Glutamatergic neuron (in vitro differentiated cells): Measurements from ENCODE around the gene THBS1. TPM values are rescaled to one million over a fixed set of nuclear protein-coding genes. Genes with fewer than 3 reads are reported as not detected.

Experiments used
- DNase-seq: peaks from one replicate; pipeline ENCODE4 v3.0.0; 2022
- H3K27ac Mint-ChIP-seq: one replicate; pipeline ENCODE4 v1.8.0; 2020; ENCODE audit warnings: mild to moderate bottlenecking, mixed read lengths, inconsistent platforms; ENCODE audit not compliant: unreplicated experiment
- H3K27me3 Mint-ChIP-seq: one replicate; pipeline ENCODE4 v1.8.0; 2020; ENCODE audit warnings: mild to moderate bottlenecking, moderate library complexity, mixed read lengths, inconsistent platforms; ENCODE audit not compliant: unreplicated experiment
- H3K36me3 Mint-ChIP-seq: one replicate; pipeline ENCODE4 v1.8.0; 2020; ENCODE audit warnings: mild to moderate bottlenecking, mixed read lengths, inconsistent platforms; ENCODE audit not compliant: unreplicated experiment
- H3K4me1 Mint-ChIP-seq: one replicate; pipeline ENCODE4 v1.8.0; 2020; ENCODE audit warnings: mild to moderate bottlenecking, low read depth, mixed read lengths, inconsistent platforms; ENCODE audit not compliant: unreplicated experiment
- H3K4me3 Mint-ChIP-seq: one replicate; pipeline ENCODE4 v1.8.0; 2020; ENCODE audit warnings: mild to moderate bottlenecking, mixed read lengths, inconsistent platforms; ENCODE audit not compliant: unreplicated experiment
- H3K9me3 Mint-ChIP-seq: one replicate; pipeline ENCODE4 v1.8.0; 2020; ENCODE audit warnings: mild to moderate bottlenecking, moderate library complexity, mixed read lengths, inconsistent platforms; ENCODE audit not compliant: unreplicated experiment
- CTCF ChIP-seq: fragments of 200-600 bp; sonication (generic); IDR thresholded peaks from one replicate; pipeline ENCODE4 v1.5.0; 2021; ENCODE audit not compliant: partially characterized antibody, unreplicated experiment
- total RNA-seq: library from RNA; stranded (reverse); fragmentation: NEBNext Ultra II Directional; extraction: Animal tissue kit (Norgen Biotek cat#: 25700); gene quantifications from one replicate; pipeline ENCODE4 v1.2.1, GENCODE V29; 2021; ENCODE audit not compliant: unreplicated experiment

Gene THBS1
- total RNA-seq, 1 donor from 2014 or later = 0.83 TPM

GRCh38 chr15:39605146-39605545, 24.3 kb downstream of the THBS1 start:
- no peaks in the 10 kb centered on the region for H3K9me3 Mint-ChIP-seq
- DNase-seq = no peak
- H3K4me1 Mint-ChIP-seq = no peaks in the 10 kb centered on the region
- H3K27me3 Mint-ChIP-seq = no peaks in the 10 kb centered on the region
- no peak for TF ChIP-seq CTCF
- no peak overlapping the region for H3K4me3 Mint-ChIP-seq
- no peak overlapping the region for H3K27ac Mint-ChIP-seq
- no peaks in the 10 kb centered on the region for H3K36me3 Mint-ChIP-seq

- H3K27ac Mint-ChIP-seq = no peak overlapping the region
- H3K27me3 Mint-ChIP-seq = no peaks in the 10 kb centered on the region
- no peak for TF ChIP-seq CTCF
- no peaks in the 10 kb centered on the region for H3K36me3 Mint-ChIP-seq
- no peaks in the 10 kb centered on the region for H3K4me1 Mint-ChIP-seq
- H3K9me3 Mint-ChIP-seq = peaks cover 2% of the 10 kb centered on the region
- no peak overlapping the region for H3K4me3 Mint-ChIP-seq
- no peak for DNase-seq
These were observed 27.6 kb downstream of the THBS1 start for GRCh38 chr15:39608185-39609139.

GRCh38 chr15:39609166-39609916, 28.5 kb downstream of the THBS1 start:
- H3K27ac Mint-ChIP-seq = no peak overlapping the region
- H3K27me3 Mint-ChIP-seq = no peaks in the 10 kb centered on the region
- no peak overlapping the region for H3K4me3 Mint-ChIP-seq

GRCh38 chr15:39610665-39611064, 29.8 kb downstream of the THBS1 start:
- H3K27ac Mint-ChIP-seq = no peak overlapping the region
- peaks cover 2% of the 10 kb centered on the region for H3K9me3 Mint-ChIP-seq
- no peak for DNase-seq
- no peaks in the 10 kb centered on the region for H3K27me3 Mint-ChIP-seq
- H3K36me3 Mint-ChIP-seq = no peaks in the 10 kb centered on the region
- TF ChIP-seq CTCF = no peak
- H3K4me3 Mint-ChIP-seq = no peak overlapping the region
- H3K4me1 Mint-ChIP-seq = no peaks in the 10 kb centered on the region

More at GRCh38 chr15:39609166-39609916, 28.5 kb downstream of the THBS1 start:
- DNase-seq = no peak
- no peak for TF ChIP-seq CTCF
- peaks cover 2% of the 10 kb centered on the region for H3K9me3 Mint-ChIP-seq
- no peaks in the 10 kb centered on the region for H3K36me3 Mint-ChIP-seq
- H3K4me1 Mint-ChIP-seq = no peaks in the 10 kb centered on the region
